ENCODE data around the gene GLRX5.

DNA sequence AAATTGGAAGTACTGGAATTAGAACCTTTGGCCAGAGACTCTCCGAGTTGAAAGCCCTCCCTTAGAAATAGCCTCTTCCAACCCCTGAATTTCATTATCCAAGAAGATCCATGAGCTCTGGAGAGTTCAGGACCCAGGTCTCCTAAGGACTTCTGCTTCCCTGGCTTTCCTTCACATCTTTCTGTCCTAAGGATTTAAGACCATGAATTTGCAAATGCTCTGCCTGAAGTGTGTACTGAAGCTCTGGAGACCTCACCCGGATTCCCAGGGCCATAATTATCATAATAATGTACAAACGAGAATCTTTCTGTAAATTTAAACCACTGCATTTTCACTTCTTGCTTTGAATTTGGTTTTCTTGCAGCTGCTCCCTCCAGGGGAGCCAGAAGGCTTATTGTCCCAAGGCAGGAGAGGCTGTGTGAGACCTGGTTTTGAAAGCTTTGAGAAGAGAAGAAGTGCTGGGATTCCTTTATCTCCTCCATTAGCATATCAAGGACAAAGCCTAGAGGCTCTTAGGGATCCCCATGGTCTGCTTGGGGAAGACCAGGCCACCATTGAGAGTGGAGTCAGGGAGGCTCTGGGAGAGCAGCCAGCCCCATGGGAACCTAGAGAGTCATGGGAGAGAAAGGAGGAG lies 41.1 kb downstream of the GLRX5 start:
- TF ChIP-seq ZNF274 (IDR thresholded peaks at IDR 0.05; ENCODE audit: low read depth, low read length) (no peak), SUZ12 (IDR thresholded peaks at IDR 0.05; ENCODE audit: extremely low read depth, insufficient read depth, insufficient read length) (no peak), YY1 (IDR thresholded peaks at IDR 0.05; ENCODE audit: insufficient read depth, insufficient read length) (no peak)
